SK-N-SH (cell line): ENCODE measurements around the gene RASL10A. TPM values are rescaled to one million over a fixed set of nuclear protein-coding genes. Genes with fewer than 3 reads are reported as not detected.
A peak's percentile ranks its signal among the peaks of the same experiment; 100 is the strongest.

Source experiments
- CTCF ChIA-PET: fragments of 300-600, 350-600 bp; formaldehyde crosslinking; extraction: SDS; loops from one replicate; lab custom pipeline; 2021; lab: Yijun Ruan, JAX
- POLR2A ChIA-PET: fragments of 350-600 bp; sonication (Branson Sonifier 250); formaldehyde crosslinking; extraction: SDS; loops from one replicate; lab custom pipeline; 2020; ENCODE audit warnings: antibody characterized with exemption, inconsistent platforms; lab: Yijun Ruan, JAX
- DNase-seq: peaks from one replicate; pipeline ENCODE4 v3.0.0; 2012
- H2AFZ ChIP-seq: fragments of 200-600 bp; sonication (generic); 2 replicates; pipeline ENCODE4 v1.8.1; 2016; ENCODE audit warnings: antibody characterized with exemption, mild to moderate bottlenecking, low read depth
- H3F3A ChIP-seq: fragments of 200-600 bp; sonication (generic); replicated peaks from 2 replicates; pipeline ENCODE3; 2016; ENCODE audit warnings: antibody characterized with exemption, mild to moderate bottlenecking; ENCODE audit not compliant: insufficient read depth
- H3K27ac ChIP-seq, 2 experiments: fragments of 200-500 bp in 1 of 2; fragments of 200-600 bp in 1 of 2; sonication (Bioruptor generic) in 1 of 2; sonication (generic), shearing (Covaris generic) in 1 of 2; 2 replicates each; pipeline versions ENCODE4 v1.5.1 to v1.6.1; 2014 to 2016; ENCODE audit warnings: low read depth in 2 of 2, inconsistent platforms in 1 of 2, low read length in 1 of 2, mild to moderate bottlenecking in 1 of 2, mixed read lengths in 1 of 2
- H3K27me3 ChIP-seq: fragments of 200-600 bp; sonication (generic), shearing (Covaris generic); 2 replicates; pipeline ENCODE4 v1.6.1; 2016; ENCODE audit warnings: mixed run types; ENCODE audit not compliant: insufficient read depth
- H3K36me3 ChIP-seq, 2 experiments: fragments of 200-500 bp in 1 of 2; fragments of 200-600 bp in 1 of 2; sonication (Bioruptor generic) in 1 of 2; sonication (generic) in 1 of 2; replicated peaks in 1 of 2; 2 replicates each; pipeline versions ENCODE3 to v1.5.1; 2014 to 2016; ENCODE audit warnings: low read length in 1 of 2, mild to moderate bottlenecking in 1 of 2; ENCODE audit not compliant: insufficient read depth in 2 of 2, control insufficient read depth in 1 of 2
- H3K4me1 ChIP-seq, 2 experiments: fragments of 200-500 bp in 1 of 2; fragments of 200-600 bp in 1 of 2; sonication (Bioruptor generic) in 1 of 2; sonication (generic), shearing (Covaris generic) in 1 of 2; 2 replicates each; pipeline versions ENCODE4 v1.5.1 to v1.6.1; 2014 to 2016; ENCODE audit warnings: low read depth in 1 of 2, low read length in 1 of 2, mixed run types in 1 of 2; ENCODE audit not compliant: insufficient read depth in 2 of 2, control insufficient read depth in 1 of 2
- H3K4me2 ChIP-seq: fragments of 200-600 bp; sonication (generic), shearing (Covaris generic); 2 replicates; pipeline ENCODE4 v1.6.1; 2017; ENCODE audit warnings: mixed run types
- H3K4me3 ChIP-seq, 2 experiments: fragments of 200-500 bp in 1 of 2; fragments of 200-600 bp in 1 of 2; sonication (Bioruptor generic) in 1 of 2; sonication (generic), shearing (Covaris generic) in 1 of 2; 2 replicates each; pipeline versions ENCODE4 v1.5.1 to v1.8.1; 2014 to 2016; ENCODE audit warnings: low read depth in 2 of 2, inconsistent platforms in 1 of 2, low read length in 1 of 2, mild to moderate bottlenecking in 1 of 2, mixed read lengths in 1 of 2, moderate library complexity in 1 of 2
- H3K79me2 ChIP-seq: fragments of 200-600 bp; sonication (generic); 2 replicates; pipeline ENCODE4 v1.8.1; 2017; ENCODE audit warnings: mild to moderate bottlenecking; ENCODE audit not compliant: insufficient read depth
- H3K9ac ChIP-seq: fragments of 200-600 bp; sonication (generic); 2 replicates; pipeline ENCODE4 v1.6.1; 2017; ENCODE audit warnings: mixed run types
- H3K9me2 ChIP-seq: fragments of 200-600 bp; sonication (generic); 2 replicates; pipeline ENCODE4 v1.6.1; 2017; ENCODE audit warnings: mixed run types
- H3K9me3 ChIP-seq: fragments of 200-600 bp; sonication (generic); 2 replicates; pipeline ENCODE4 v1.6.1; 2017; ENCODE audit warnings: mixed run types, mild to moderate bottlenecking, moderate library complexity
- H4K20me1 ChIP-seq: fragments of 200-600 bp; sonication (generic); 2 replicates; pipeline ENCODE4 v1.6.1; 2017; ENCODE audit warnings: mild to moderate bottlenecking, mixed run types; ENCODE audit not compliant: insufficient read depth
- CHD2 ChIP-seq: fragments of 150-350 bp; IDR thresholded peaks from 2 replicates; pipeline ENCODE4 v1.6.1; 2018; ENCODE audit warnings: low read length; ENCODE audit not compliant: partially characterized antibody
- FOXJ3 ChIP-seq: sonication (generic); formaldehyde crosslinking; IDR thresholded peaks from 2 replicates; pipeline ENCODE4 v1.5.1; 2020; ENCODE audit warnings: mild to moderate bottlenecking, missing genetic modification reagents
- GABPA ChIP-seq: IDR thresholded peaks from 2 replicates; pipeline ENCODE4 v1.4.0; 2012; ENCODE audit warnings: low read depth, mild to moderate bottlenecking
- IRF3 ChIP-seq: fragments of 150-350 bp; IDR thresholded peaks from 2 replicates; pipeline ENCODE4 v1.6.1; 2016; ENCODE audit warnings: mild to moderate bottlenecking, low read depth, low read length
- JUND ChIP-seq: IDR thresholded peaks from 2 replicates; pipeline ENCODE4 v1.4.0; 2012
- MAX ChIP-seq: IDR thresholded peaks from 2 replicates; pipeline ENCODE4 v1.4.0; 2012; ENCODE audit warnings: low read depth
- MXI1 ChIP-seq: IDR thresholded peaks from 2 replicates; pipeline ENCODE4 v1.6.1; 2012; ENCODE audit warnings: mild to moderate bottlenecking, low read depth, low read length, improper control_type of control experiment
- NFIC ChIP-seq: IDR thresholded peaks from 2 replicates; pipeline ENCODE4 v1.4.0; 2012; ENCODE audit warnings: borderline replicate concordance
- RAD21 ChIP-seq: IDR thresholded peaks from 2 replicates; pipeline ENCODE4 v1.6.1; 2012; ENCODE audit warnings: mild to moderate bottlenecking, low read length
- RCOR1 ChIP-seq: fragments of 150-350 bp; IDR thresholded peaks from 2 replicates; pipeline ENCODE4 v1.6.1; 2017; ENCODE audit warnings: antibody characterized with exemption, low read length
- TCF12 ChIP-seq: IDR thresholded peaks from 2 replicates; pipeline ENCODE4 v1.4.0; 2012
- USF1 ChIP-seq: IDR thresholded peaks from 2 replicates; pipeline ENCODE4 v1.4.0; 2012; ENCODE audit warnings: low read depth, borderline replicate concordance
- USF2 ChIP-seq: fragments of 150-350 bp; IDR thresholded peaks from 2 replicates; pipeline ENCODE4 v1.6.1; 2017; ENCODE audit warnings: antibody characterized with exemption, low read length, low read depth, borderline replicate concordance
- WGBS: methylation state at CpG from one replicate; pipeline ENCODE4 v1.1.6; 2017; ENCODE audit warnings: low lambda C conversion rate; 5-methylcytosine and 5-hydroxymethylcytosine counted together
- polyA plus RNA-seq, 3 experiments: library from polyadenylated mRNA; depleted of rRNA; stranded (reverse); fragments of >200 nt; gene quantifications; 2 replicates each; pipeline ENCODE4 v1.2.3, GENCODE V29; 2012

The RASL10A gene
- polyA plus RNA-seq, 1 of the 3 experiments (the other 2 are of a cell fraction): 0.36 TPM

GRCh38 chr22:29343313-29343805, 27.9 kb upstream of the RASL10A start:
- Histone ChIP-seq H3K27me3 (no peaks in the 10 kb centered on the region), H3K79me2 (no peaks in the 10 kb centered on the region), H3K36me3 (peaks cover 20 to 62% of the 10 kb centered on the region in 2 experiments), H3F3A (peaks cover 26% of the 10 kb centered on the region), H3K9ac (peak overlapping the region; percentile 35; the same call in 1 of the 2 replicates), H2AFZ (no peak overlapping the region), H3K4me2 (peak overlapping the region; percentile 56), H3K9me3 (no peaks in the 10 kb centered on the region), H3K9me2 (no peaks in the 10 kb centered on the region), H3K27ac (peak overlapping the region; percentile 89 to 95), H3K4me3 (no peak overlapping the region), H3K4me1 (peaks cover 20 to 56% of the 10 kb centered on the region in 2 experiments), H4K20me1 (no peaks in the 10 kb centered on the region)
- POLR2A ChIA-PET: interaction anchor here (0.7 to 1.1 kb wide), 3 partner anchors 9 to 210 kb away, joined by 3 to 4 read pairs (median 3); no protein-coding TSS in a partner anchor
- peak; percentile 49 for TF ChIP-seq CHD2
- 0 out of 2 replicates have a peak, but pooled peaks have one; percentile 55 for TF ChIP-seq FOXJ3 (CRISPR knock-in tag)
- peak; percentile 58; the same call in 1 of the 2 replicates for TF ChIP-seq RCOR1
- no peak; the same call in 1 of the 2 replicates for TF ChIP-seq IRF3
- TF ChIP-seq TCF12: peak; percentile 78
- TF ChIP-seq RAD21: no peak
- peak; percentile 55; the same call in 1 of the 2 replicates for TF ChIP-seq MAX
- TF ChIP-seq NFIC: peak; percentile 51; the same call in 1 of the 2 replicates
- no peak for TF ChIP-seq GABPA
- peak; percentile 54; the same call in 1 of the 2 replicates for TF ChIP-seq USF2
- TF ChIP-seq USF1: peak; percentile 64; the same call in 1 of the 2 replicates
- peak; percentile 79; the same call in 1 of the 2 replicates for TF ChIP-seq MXI1
- TF ChIP-seq JUND: no peak
- 35% methylated on average over 4 of the region's 7 CpGs for WGBS
- CTCF ChIA-PET: interaction anchor here (1.0 to 1.5 kb wide), 7 partner anchors 8 to 37 kb away, joined by 3 to 7 read pairs (median 4); partner anchors contain the start of gene GAS2L1
- DNase-seq: peak; percentile 92
